LHCN-M2 (cell line): ENCODE results near the gene RHPN2. TPM values are rescaled to one million over a fixed set of nuclear protein-coding genes. Genes with fewer than 3 reads are reported as not detected.
"Not testable (repeated sequence)": the region's sequence is repeated elsewhere in the genome, so short reads cannot be mapped to it uniquely, and the experiment has no call there.

Source experiments
- DNase-seq: peaks from one replicate; pipeline ENCODE4 v3.0.0-alpha.2; 2012; ENCODE audit warnings: low read depth
- total RNA-seq: library from RNA; depleted of rRNA; stranded (reverse); fragments of >200 nt; gene quantifications from 2 replicates; pipeline ENCODE4 v1.2.3, GENCODE V29; 2014

Gene RHPN2
- total RNA-seq, 1 experiment from 2014 or later = 5.9 TPM

DNA sequence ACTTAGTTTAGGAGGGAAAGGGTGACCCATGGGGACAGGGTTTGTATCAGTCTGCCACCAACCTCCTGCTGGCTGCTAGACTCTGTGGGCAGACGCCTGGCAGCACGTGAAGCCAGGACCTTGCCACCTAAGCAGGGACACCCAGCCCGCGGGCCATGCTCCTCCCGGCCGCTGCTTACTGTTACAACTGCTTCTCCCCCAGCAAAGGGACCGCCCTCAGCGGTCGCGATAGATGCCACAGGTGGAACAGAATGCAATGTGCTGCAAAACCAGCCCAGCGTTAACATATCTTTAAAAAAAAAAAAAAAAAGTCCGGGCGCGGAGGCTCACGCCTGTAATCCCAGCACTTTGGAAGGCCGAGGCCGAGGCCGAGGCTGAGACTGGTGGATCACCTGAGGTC lies 1.9 kb upstream of the RHPN2 start:
- no peak for DNase-seq

DNA sequence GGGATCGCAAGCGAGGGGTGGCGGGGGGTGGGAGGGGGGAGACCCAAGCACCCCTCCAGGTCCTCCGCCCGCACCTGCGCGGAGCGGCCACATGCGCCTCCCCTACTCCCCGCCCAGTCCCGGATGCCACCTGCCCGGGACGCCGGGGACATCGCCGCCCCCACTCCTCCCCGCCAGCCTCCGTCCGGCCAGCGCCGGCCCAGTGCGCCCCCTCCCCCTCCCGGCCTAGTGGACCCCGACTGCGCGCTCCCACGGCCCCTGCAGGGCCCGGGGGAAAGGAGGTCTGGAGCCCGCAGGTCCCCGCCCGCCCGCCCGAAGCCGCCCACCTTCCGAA lies 263 bp downstream of the RHPN2 start:
- DNase-seq = no peak

DNA sequence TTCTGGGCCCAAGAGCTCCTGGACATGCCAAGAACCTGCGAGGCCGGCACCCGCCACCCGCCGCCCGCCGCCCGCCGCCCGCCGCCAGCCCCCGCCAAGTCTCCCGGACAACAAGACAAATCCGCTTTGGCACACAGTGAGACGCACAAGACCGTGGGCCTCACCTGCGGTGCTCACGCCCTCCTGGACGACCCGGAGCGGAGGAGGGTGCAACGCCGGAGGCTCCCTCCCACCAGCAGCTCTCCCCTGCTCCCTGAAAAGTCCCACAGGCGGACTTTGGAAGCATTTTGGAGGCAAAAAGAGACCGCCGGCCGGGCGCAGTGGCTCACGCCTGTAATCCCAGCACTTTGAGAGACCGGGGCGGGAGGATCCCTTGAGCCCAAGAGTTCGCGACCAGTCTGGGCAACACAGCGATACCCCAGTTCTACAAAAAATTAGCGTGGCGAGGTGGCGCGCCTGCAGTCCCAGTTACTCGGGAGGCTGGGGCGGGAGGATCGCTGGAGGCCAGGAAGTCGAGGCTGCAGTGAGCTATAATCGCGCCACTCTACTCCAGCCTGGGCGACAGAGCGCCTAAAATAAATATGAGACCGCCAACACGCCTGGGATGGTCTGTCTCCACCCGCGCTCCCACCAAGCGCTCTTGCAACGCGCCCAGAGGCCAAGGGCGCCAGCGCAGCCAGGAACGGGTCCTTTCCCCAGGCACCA lies 783 bp downstream of the RHPN2 start:
- DNase-seq = no peak

DNA sequence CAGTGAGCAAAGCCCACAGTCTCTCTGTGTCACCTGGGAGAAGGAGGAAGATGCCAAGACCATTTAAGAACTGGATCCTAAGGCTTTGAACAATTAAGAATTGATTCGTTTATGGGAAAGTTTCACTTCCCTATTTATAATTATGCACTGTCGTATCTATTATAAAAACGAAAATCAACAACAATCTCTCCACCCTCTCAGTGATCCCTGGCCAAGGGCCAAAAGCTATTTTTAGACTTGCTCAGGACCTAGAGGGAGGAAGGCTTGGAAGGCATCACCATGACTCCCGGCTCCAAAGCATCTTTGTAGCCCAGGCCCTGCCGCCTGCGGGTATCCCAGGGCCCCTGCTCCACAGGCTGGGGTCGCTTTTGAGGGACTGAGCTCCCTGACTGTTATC lies 1.3 kb downstream of the RHPN2 start:
- DNase-seq = no peak

DNA sequence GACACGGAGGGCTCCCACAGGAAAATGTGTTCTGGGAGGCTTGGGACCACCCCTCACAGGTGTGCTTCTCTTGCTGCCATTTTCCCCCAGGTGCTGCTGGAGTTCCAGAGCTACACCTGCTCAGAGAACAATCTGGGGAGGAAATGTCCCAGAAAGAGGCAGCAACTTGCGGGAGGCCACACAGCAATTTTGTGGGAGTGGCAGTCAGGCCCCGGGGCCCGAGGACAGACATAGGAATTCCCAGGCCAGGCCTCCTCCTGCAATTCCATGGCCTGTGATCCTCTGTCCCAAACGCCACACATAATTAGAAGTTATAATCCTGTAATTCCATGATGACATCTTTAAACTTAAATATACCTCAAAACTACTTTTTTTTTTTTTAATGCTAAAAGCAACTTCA lies 1.8 kb downstream of the RHPN2 start:
- DNase-seq = no peak

DNA sequence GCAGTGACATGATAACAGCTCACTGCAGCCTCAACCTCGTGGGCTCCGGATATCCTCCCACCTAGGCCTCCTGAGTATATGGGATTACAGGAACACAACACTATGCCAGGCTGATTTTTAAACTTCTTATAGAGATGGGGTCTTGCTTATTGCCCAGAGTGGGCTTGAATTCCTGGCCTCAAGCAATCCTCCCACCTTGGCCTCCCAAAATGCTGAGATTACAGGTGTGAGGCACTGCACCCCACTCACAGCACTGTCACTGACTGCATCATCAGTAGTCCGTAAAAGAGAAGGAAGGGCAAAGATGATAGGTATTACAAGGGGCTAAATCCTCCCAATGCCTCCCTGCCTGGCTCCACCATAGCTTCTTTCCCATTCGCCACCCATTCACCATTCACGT lies 4.1 kb downstream of the RHPN2 start:
- no peak for DNase-seq

DNA sequence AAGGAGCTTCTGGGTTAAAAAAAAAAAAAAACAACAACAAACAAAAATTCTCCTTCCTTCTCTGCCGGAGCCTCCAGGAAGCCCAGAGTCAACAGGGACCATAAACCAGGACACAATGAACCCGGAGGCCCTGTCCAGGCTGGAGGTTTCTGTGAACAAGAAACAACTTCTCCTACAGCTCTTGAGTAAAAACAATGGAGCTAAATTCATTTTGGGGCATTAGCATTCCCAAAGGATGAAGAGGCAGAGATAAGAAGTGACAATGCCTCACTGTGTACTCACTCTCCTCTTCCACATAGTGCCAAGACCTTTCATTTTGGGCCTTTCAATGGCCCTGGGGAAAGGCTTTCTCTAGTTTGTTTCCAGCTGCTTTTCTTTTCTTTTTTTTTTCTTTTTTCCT lies 9.0 kb downstream of the RHPN2 start:
- no peak for DNase-seq

DNA sequence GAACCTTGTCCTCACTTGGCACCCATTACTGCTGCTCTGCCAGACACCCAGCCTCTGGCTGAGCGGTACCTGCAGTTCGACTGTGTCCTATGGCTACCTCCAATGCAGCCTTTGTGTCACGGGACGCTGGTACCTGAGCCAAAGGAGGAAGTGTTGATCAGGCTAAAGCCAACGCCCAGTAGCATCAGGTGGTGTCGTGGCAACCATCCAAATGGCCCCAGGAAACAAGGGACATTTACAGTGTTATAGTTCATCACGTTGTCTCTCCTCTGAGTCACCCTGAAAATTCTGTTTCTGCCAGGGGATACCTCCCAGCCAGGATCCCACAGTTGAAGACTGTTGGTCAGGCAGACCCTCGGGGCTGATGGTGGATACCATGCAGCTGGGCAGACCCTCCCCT lies 10.1 kb downstream of the RHPN2 start:
- DNase-seq = no peak

DNA sequence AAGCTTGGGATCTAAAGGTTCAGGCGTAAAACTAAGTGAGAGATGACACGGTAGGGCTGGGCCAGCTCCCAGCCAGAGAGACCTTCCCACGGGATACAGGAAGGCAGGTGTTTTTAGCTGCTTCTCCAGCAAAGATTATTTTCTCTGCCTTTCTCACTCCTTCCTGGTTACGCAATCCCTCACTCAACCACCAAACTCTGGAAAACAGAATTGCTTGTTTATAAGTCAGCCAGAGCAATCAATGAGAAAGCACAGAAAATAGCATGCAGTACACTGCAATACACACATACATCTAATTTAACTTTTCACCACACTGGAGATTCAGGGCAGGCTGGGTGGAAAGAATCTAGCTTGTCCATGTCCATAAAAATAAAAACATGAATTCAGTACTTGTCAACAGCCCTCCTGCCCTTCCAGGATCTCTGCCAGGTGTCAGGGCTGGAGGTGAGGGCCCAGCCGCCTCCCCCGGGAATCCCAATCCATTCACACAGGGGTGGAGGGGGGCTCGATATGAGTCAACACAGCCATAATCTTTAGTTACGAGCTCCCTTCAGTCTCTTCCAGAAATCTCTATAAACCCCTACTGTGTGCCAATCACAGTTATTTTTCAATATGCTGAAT lies 12.2 kb downstream of the RHPN2 start:
- peak; percentile 45 for DNase-seq

DNA sequence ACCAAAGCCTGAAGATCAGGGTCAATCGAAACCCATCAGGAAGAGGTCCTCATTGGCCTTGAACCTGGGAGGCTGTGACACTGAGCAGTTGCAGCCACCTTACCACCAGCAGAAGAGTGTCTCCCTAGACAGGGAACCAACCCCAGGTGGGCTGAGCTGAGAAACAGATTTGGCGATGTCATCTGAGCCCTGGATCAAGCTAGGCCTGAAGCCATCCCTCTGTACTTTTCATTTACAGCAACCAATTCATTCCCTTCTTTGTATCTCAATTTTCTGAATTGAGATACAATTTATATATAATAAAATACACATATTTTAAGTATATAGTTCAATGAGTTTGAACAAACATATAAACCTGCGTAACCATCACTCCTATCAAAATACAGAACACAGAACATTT lies 14.6 kb downstream of the RHPN2 start:
- DNase-seq = no peak

DNA sequence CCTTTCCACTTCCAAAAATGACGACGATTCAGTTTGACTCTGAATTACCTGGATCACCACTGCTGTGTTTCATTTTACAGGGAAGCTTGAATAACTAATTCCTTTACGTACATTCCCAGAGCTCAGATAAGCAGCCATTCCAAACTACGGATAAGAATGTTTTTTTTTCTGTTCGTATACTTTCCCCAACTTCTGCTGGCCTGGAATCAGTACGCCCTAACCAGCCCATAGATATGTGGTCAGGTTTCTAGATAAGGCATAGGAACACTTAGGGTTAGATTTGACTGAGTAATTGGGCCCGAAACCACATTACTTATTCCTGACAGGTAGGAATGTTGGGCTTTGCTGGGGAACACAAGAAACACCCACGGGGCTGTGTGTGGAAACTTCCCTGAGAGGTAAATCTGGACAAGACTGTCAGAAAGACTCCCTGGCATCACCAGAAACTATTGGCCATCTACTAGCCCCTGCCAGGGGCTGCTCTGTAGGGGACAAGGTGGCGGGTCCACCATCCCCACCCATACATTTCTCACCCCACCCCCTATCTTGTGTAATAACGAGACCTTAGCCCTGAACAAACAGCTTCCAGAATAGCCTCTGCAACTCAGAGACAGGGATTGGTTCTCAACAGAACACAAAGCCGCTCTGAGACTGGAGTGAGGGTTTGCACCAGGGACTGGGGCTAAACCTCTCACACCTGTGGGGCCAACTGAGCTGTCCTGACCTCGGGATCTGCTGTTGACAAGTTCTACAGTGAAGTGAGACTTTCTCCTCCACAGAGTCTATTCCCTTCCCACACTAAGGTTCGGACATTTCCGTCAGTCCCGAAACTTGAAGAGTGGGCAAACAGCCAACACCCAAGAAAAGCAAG lies 15.6 kb downstream of the RHPN2 start:
- no peak for DNase-seq

DNA sequence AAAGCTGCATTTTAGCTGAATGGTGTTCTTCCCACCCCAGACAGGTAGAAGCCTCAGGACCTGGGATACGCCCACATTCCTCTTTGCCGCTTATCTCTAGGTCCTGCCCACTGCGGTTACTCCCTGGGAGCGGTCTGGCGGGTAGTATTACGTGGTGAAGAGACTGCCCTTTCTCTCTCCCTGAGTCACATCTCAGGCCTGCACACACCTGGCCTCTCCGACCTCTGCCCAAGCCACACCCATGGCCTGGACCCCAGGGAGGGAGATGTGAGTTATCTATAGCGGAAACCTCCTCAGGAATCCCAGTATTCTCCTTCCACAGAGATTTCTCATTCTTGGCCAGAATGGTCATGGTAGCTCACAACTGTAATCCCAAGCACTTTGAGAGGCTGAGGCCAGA lies 17.3 kb downstream of the RHPN2 start:
- DNase-seq = no peak

DNA sequence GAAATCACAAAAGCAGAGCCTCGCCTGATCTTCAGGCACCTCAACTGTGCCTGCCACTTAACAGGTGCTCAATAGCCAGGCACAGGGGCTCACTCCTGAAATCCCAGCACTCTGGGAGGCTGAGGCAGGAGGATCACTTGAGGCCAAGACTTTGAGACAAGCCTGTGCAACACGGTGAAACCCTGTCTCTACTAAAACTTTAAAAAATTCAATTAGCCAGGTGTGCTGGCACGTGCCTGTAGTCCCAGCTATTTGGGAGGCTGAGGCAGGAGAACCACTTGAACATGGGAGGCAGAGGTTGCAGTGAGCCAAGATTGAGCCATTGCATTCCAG lies 22.9 kb downstream of the RHPN2 start:
- not testable (repeated sequence) for DNase-seq

DNA sequence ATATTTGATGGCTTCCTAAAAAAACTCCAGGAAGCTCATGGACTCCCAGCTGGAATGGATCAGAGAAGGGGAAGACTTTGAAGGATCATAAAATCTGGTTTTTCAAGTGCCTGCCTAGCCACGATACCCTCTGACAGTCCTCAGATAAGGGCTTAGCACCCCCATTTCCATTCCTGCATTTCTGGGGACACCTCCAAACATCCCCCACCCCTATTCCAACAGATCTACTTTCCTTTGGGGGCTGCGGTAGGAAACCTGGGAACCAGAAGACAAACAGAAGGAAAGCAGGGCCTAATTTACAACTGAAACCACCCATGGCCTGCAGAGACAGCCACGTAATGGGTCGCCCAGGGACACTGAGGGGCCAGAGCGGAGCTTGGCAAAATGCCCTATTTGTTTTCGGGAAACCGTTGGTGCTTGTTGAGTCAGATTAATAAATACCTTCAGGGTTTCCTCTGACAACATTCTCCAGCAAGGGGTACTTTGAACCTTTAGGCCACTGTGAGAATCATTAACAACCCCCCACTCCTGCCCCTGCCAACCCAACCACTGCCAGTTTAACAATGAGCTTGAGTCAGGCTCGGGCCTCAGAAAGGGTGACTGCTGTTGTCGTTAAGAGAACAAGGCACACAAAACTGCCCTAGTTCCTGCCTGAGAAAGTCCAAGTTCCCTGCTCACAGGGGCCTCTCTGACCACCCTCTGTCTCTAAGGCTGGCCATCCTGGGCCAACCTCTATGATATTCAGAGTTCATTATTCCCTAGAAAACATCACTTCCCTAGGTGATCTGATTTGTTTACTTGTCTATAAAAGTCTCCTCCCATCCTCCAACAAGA lies 23.5 kb downstream of the RHPN2 start:
- no peak for DNase-seq

DNA sequence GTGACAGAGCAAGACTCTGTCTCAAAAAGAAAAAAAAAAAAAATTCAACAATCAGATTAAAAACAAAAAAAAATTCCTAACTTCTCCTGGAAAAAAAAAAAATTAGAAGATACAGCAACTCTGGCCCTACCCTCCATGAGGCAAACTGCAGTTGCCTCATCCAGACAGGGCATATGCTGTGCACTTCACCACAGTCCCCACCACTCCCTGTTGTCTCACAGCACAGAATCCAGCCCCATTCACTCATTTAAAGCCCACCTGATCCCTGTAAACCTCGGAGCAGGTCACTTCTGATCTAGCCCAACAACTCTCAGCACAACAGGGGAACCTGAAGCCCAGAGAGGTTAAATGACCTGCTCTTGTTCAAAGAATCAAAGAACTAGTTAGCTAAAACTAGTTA lies 24.9 kb downstream of the RHPN2 start:
- DNase-seq = no peak

DNA sequence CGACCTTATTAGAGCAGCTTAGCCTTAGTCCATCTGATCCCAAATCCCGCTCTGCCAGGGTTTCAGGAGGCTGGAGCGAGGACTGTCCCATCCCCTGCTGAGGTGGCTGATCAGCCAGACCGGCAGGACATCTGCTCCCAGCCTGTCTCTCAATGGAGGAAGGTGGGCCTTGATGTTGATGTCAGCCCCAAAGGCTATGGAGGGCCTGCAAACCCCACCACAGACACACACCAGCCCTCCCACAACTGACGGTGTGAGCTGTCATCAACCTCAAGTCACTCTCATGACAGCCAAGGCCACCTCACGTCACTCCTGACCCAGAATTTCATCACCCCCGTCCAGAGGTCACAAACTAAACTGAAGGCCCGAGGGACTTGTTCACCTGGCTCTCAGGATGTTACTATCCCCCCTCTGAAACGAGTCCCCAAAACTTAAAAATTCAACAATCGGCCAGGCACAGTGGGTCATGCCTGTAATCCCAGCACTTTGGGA lies 25.5 kb downstream of the RHPN2 start:
- DNase-seq = no peak

DNA sequence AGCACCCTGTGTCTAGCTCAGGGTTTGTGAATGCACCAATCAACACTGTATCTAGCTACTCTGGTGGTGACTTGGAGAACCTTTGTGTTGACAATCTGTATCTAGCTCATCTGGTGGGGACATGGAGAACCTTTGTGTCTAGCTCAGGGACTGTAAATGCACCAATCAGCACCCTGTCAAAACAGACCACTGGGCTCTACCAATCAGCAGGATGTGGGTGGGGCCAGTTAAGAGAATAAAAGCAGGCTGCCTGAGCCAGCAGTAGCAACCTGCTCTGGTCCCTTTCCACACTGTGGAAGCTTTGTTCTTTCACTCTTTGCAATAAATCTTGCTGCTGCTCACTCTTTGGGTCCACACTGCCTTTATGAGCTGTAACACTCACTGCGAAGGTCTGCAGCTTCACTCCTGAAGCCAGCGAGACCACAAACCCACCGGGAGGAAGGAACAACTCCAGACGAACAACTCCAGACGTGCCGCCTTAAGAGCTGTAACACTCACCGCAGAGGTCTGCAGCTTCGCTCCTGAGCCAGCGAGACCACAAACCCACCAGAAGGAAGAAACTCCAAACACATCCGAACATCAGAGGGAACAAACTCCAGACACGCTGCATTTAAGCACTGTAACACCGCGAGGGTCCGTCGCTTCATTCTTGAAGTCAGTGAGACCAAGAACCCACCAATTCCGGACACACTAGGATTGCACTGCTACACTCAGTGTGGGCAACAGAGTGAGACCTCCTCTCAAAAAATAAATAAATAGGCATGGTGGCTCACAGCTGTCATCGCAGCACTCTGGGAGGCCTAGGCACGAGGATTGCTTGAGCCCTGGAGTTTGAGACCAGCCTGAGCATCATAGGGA lies 27.3 kb downstream of the RHPN2 start:
- not testable (repeated sequence) for DNase-seq

DNA sequence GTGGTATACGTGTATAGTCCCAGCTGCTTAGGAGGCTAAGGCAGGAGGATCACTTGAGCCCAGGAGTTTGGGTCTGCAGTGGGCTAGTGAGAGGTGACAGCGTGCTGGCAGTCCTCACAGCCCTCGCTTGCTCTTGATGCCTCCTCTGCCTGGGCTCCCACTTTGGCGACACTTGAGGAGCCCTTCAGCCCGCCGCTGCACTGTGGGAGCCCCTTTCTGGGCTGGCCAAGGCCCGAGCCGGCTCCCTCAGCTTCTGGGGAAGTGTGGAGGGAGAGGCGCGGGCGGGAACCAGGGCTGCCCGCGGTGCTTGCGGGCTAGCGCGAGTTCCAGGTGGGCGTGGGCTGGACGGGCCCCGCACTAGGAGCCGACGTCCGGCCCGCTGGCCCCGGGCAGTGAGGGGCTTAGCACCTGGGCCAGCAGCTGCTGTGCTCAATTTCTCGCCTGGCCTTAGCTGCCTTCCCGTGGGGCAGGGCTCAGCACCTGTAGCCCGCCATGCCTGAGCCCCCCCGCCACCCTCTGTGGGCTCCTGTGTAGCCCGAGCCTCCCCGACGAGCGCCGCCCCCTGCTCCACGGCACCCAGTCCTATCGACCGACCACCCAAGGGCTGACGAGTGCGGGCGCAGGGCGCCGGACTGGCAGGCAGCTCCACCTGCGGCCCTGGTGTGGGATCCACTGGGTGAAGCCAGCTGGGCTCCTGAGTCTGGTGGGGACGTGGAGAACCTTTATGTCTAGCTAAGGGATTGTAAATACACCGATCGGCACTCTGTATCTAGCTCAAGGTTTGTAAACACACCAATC lies 28.1 kb downstream of the RHPN2 start:
- not testable (repeated sequence) for DNase-seq

DNA sequence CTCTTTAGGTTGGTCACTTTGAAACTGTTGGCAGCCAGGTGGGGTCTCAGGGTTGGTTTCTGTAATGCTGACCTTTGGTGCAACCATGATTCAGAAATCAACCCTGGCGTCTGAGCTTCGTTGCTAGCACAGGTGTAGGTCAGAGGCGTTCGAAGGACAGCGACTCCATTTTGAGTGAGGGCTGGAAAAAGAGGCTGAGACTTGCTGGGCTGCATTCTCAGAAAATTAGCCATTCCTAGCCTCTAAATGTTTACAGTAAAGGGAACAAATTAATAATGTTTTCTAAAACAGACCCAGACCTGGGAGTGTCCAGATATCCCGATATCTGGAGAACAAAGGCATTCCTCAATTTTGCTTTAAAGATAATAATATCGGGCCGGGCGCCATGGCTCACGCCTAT lies 29.2 kb downstream of the RHPN2 start:
- DNase-seq = no peak

DNA sequence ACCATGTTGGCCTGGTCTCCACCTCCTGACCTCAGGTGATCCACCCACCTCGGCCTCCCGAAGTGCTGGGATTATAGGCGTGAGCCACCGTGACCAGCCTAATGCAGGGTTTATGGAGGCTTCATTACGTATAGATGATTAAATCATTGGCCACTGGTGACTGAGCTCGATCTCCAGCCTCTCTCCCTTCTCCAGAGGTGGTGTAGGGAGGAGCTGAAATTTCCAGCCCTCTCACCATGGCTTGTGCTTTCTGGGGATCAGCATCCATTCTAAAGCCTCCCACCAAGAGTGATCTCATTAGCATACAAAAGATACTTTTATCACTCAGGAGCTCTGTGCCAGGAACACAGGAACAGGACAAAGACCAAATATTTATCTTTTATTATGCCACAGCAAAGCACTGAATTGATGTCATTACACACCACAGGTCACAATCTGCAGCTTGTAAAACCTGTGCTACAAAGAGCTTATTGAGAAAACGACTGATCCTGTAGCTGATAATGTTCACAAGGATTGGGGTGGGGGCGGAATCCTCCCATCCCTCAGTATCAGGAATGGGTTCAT lies 32.4 kb downstream of the RHPN2 start:
- DNase-seq = no peak
